ENCODE data around the gene CAMKK1. TPM values are rescaled to one million over a fixed set of nuclear protein-coding genes. Genes with fewer than 3 reads are reported as not detected.
A peak's percentile ranks its signal among the peaks of the same experiment; 100 is the strongest.
"Not testable (repeated sequence)": the region's sequence is repeated elsewhere in the genome, so short reads cannot be mapped to it uniquely, and the experiment has no call there.

Gene CAMKK1
- total RNA-seq, 2 experiments from 2014 or later: 3.4 to 4.0 TPM

DNA sequence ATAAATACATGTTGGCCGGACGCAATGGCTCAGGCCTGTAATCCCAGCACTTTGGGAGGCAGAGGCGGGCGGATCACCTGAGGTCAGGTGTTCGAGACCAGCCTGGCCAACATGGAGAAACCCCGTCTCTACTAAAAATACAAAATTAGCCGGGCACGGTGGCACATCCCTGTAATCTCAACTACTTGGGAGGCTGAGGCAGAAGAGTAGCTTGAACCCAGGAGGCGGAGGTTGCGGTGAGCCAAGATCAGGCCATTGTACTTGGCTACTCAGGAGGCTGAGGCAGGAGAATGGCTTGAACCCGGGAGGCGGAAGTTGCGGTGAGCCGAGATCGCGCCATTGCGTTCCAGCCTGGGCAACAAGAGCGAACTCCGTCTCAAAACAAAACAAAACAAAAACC, 48.3 kb downstream of the CAMKK1 start:
- Mint-ChIP-seq H3K36me3 (ENCODE audit: low read depth) (peaks cover 18% of the 10 kb centered on the region), H3K27ac (peak overlapping the region; percentile 93), H3K4me1 (peaks cover 28% of the 10 kb centered on the region), H3K4me3 (peak overlapping the region; percentile 96)
- CTCF ChIA-PET: interaction anchor here (1.1 to 5.0 kb wide), 13 partner anchors 10 to 299 kb away, joined by 3 to 64 read pairs (median 6); partner anchors contain the start of gene HASPIN
- DNase-seq, POLR2A ChIA-PET, H3K27me3 Mint-ChIP-seq, H3K9me3 Mint-ChIP-seq: not testable (repeated sequence)

DNA sequence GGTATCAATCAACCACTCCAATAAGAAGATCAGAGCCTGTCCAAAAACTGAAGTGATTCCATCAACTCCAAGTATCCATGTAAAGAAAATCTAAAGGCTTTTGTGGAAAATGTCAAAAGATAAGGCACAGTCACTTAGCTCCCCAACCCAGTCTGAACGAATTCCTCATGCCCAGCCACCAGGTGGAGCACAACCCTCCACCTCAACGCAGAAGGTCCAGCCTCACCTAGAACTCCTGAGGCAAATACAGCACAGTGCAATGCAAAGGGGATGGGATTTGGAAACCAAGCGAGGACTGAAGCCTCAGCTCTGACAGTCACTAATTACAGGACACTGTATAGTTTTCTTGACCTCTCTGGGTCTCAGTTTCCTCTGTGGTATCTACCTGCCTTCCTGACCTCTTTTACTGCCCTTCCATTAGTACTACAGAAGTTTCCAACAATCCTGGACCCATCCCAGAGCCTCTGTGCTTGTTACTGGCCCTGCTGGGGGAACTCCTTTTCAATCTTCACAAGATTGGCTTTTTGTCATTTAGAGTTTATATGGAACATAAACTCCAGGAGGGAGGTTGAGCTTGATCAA, 48.8 kb downstream of the CAMKK1 start:
- Mint-ChIP-seq H3K27me3 (peaks cover 4% of the 10 kb centered on the region), H3K27ac (no peak overlapping the region), H3K4me3 (peak overlapping the region; percentile 96), H3K9me3 (no peaks in the 10 kb centered on the region), H3K36me3 (ENCODE audit: low read depth) (peaks cover 20% of the 10 kb centered on the region), H3K4me1 (peaks cover 28% of the 10 kb centered on the region)
- ChIA-PET POLR2A (no interaction called here), CTCF (interaction anchor here (0.6 to 5.0 kb wide), 15 partner anchors 9 to 299 kb away, joined by 3 to 64 read pairs (median 3); partner anchors contain the start of genes CAMKK1 and HASPIN)
- peak; percentile 65 for DNase-seq

GRCh38 chr17:3838206-3838605, 54.6 kb downstream of the CAMKK1 start:
- Mint-ChIP-seq H3K27me3 (no peaks in the 10 kb centered on the region), H3K4me1 (peaks cover 3% of the 10 kb centered on the region), H3K36me3 (ENCODE audit: low read depth) (peaks cover 44% of the 10 kb centered on the region), H3K9me3 (no peaks in the 10 kb centered on the region), H3K27ac (no peak overlapping the region), H3K4me3 (no peak overlapping the region)
- DNase-seq: no peak
- ChIA-PET CTCF (interaction anchor here (1.0 to 2.4 kb wide), 5 partner anchors 8 to 101 kb away, joined by 3 to 12 read pairs (median 5); partner anchors contain the start of gene NCBP3), POLR2A (no interaction called here)

DNA sequence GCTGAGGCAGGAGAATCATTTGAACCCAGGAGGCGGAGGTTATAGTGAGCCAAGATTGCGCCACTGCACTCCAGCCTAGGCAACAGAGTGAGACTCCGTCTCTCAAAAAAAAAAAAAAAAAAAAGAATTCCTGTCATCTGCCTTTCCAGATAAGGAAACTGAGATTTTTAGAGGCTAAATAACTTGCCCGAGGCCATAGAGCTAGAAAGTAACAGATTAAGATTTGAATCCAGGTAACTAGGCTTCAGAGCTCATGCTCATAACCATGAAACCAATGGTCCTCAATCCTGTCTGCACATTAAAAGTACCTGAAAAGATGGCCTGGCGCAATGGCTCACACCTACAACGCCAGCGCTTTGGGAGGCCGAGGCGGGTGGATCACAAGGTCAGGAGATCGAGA, 56.3 kb downstream of the CAMKK1 start:
- no peak overlapping the region for H3K27ac Mint-ChIP-seq
- POLR2A ChIA-PET: no interaction called here
- H3K4me1 Mint-ChIP-seq: peaks cover 3% of the 10 kb centered on the region

DNA sequence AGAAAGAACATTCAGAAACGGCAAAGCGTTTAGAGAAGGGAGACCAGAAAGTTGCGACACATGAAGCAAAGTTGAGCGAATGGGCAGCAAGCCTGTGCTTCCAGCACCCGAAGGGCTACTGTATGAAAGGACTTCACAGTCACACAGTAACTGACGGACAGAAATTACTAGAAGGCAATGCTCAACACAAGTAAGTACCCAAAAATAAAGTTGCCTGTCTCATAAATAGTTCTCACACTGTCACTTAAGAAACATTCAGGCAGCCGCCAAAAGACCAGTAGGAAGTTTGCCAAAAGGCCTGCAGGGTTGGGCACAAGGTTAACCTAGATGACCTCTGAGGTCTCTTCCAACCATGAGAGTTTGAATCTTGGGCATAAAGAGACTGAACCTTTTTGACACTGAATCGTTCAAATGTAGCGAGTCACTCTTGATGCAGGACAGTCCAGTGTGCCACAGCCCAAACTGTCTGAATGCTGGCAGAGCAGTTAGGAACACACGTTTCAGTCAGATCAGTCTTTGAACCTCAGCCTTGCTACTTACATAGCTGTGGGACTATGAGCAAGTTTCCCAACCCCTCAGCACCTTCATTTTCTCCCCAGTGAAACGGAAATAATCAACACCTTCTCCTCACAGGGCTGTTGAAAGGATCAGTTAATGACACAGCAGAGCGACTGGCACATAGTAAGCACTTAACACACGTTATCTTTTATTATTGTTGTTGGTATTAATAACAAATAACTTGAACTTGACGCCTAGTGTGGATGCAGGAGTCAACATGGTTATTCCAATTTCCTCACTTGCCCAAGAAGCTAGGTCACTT, 57.2 kb downstream of the CAMKK1 start:
- DNase-seq: no peak
- Mint-ChIP-seq H3K27ac (no peak overlapping the region), H3K4me1 (peaks cover 2% of the 10 kb centered on the region), H3K27me3 (no peaks in the 10 kb centered on the region), H3K9me3 (no peaks in the 10 kb centered on the region), H3K4me3 (no peak overlapping the region), H3K36me3 (ENCODE audit: low read depth) (peaks cover 41% of the 10 kb centered on the region)
- CTCF ChIA-PET: interaction anchor here (1.2 to 2.1 kb wide), 3 partner anchors 11 to 157 kb away, joined by 3 to 7 read pairs (median 3); partner anchors contain the start of gene NCBP3
- POLR2A ChIA-PET: no interaction called here

More for the DNA sequence above, 56.3 kb downstream of the CAMKK1 start:
- Mint-ChIP-seq H3K27me3 (no peaks in the 10 kb centered on the region), H3K4me3 (no peak overlapping the region), H3K36me3 (ENCODE audit: low read depth) (peaks cover 46% of the 10 kb centered on the region), H3K9me3 (no peaks in the 10 kb centered on the region)
- DNase-seq: no peak
- CTCF ChIA-PET: interaction anchor here (0.6 to 2.1 kb wide), 5 partner anchors 9 to 180 kb away, joined by 3 to 7 read pairs (median 4); partner anchors contain the start of gene NCBP3

DNA sequence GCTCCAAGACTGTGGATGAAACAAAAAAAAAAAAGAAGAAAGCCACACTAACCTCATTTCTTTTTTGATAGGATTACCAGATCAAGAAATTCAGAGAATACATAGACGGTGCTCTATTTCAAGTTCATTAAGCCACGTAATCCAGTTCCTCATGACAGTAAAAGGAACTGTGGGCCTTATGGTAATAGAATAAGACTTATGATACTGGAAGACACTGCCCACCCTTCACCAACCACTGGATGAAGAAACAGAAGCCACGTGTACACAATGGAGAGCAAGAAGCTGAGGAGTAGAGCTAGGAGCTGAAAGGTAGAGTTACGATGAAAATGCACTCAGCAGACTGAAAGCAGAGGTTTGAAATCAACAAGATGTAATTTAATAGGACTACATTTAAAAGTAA, 58.0 kb downstream of the CAMKK1 start:
- peaks cover 38% of the 10 kb centered on the region for H3K36me3 Mint-ChIP-seq (ENCODE audit: low read depth)
- POLR2A ChIA-PET: interaction anchor here (0.7 kb wide), 1 partner anchor 85 kb away, joined by 5 read pairs; no protein-coding TSS in a partner anchor

GRCh38 chr17:3828852-3829232, 64.0 kb downstream of the CAMKK1 start:
- no peaks in the 10 kb centered on the region for H3K9me3 Mint-ChIP-seq
- ChIA-PET CTCF (interaction anchor here (2.0 to 6.3 kb wide), 4 partner anchors 16 to 105 kb away, joined by 6 to 82 read pairs (median 34); partner anchors contain the start of genes HASPIN and NCBP3), POLR2A (no interaction called here)
- DNase-seq: no peak
- peaks cover 5% of the 10 kb centered on the region for H3K4me1 Mint-ChIP-seq
- peaks cover 34% of the 10 kb centered on the region for H3K36me3 Mint-ChIP-seq (ENCODE audit: low read depth)
- no peak overlapping the region for H3K4me3 Mint-ChIP-seq
- H3K27me3 Mint-ChIP-seq: no peaks in the 10 kb centered on the region
- H3K27ac Mint-ChIP-seq: no peak overlapping the region

More for the DNA sequence above, 58.0 kb downstream of the CAMKK1 start:
- DNase-seq: no peak
- H3K27ac Mint-ChIP-seq: no peak overlapping the region
- no peaks in the 10 kb centered on the region for H3K9me3 Mint-ChIP-seq
- peaks cover 1% of the 10 kb centered on the region for H3K4me1 Mint-ChIP-seq
- no peak overlapping the region for H3K4me3 Mint-ChIP-seq
- H3K27me3 Mint-ChIP-seq: no peaks in the 10 kb centered on the region
- CTCF ChIA-PET: interaction anchor here (0.7 to 1.2 kb wide), 5 partner anchors 9 to 157 kb away, joined by 3 to 5 read pairs (median 3); partner anchors contain the start of gene NCBP3

GRCh38 chr17:3828151-3828851, 64.6 kb downstream of the CAMKK1 start:
- Mint-ChIP-seq H3K4me3 (no peak overlapping the region), H3K4me1 (peaks cover 5% of the 10 kb centered on the region), H3K36me3 (ENCODE audit: low read depth) (peaks cover 33% of the 10 kb centered on the region), H3K9me3 (no peaks in the 10 kb centered on the region), H3K27ac (no peak overlapping the region), H3K27me3 (no peaks in the 10 kb centered on the region)
- POLR2A ChIA-PET: no interaction called here
- no peak for DNase-seq
- CTCF ChIA-PET: interaction anchor here (0.6 to 6.3 kb wide), 9 partner anchors 17 to 105 kb away, joined by 3 to 82 read pairs (median 6); partner anchors contain the start of genes HASPIN and NCBP3

GRCh38 chr17:3827124-3827773, 65.6 kb downstream of the CAMKK1 start:
- Mint-ChIP-seq H3K4me1 (peaks cover 5% of the 10 kb centered on the region), H3K9me3 (no peaks in the 10 kb centered on the region), H3K27ac (no peak overlapping the region), H3K27me3 (no peaks in the 10 kb centered on the region), H3K4me3 (no peak overlapping the region), H3K36me3 (ENCODE audit: low read depth) (peaks cover 32% of the 10 kb centered on the region)
- DNase-seq: peak; percentile 81
- ChIA-PET POLR2A (no interaction called here), CTCF (interaction anchor here (0.5 to 6.3 kb wide), 16 partner anchors 9 to 146 kb away, joined by 3 to 82 read pairs (median 4); partner anchors contain the start of genes HASPIN and NCBP3)

GRCh38 chr17:3826191-3826590, 66.7 kb downstream of the CAMKK1 start:
- Mint-ChIP-seq H3K9me3 (no peaks in the 10 kb centered on the region), H3K4me3 (no peak overlapping the region), H3K36me3 (ENCODE audit: low read depth) (peaks cover 38% of the 10 kb centered on the region), H3K27ac (no peak overlapping the region), H3K4me1 (peaks cover 5% of the 10 kb centered on the region), H3K27me3 (no peaks in the 10 kb centered on the region)
- POLR2A ChIA-PET: no interaction called here
- CTCF ChIA-PET: interaction anchor here (0.6 to 6.3 kb wide), 6 partner anchors 12 to 144 kb away, joined by 3 to 82 read pairs (median 12); partner anchors contain the start of gene NCBP3
- DNase-seq: no peak

GRCh38 chr17:3821101-3821500, 71.8 kb downstream of the CAMKK1 start:
- no peak for DNase-seq
- Mint-ChIP-seq H3K27me3 (no peaks in the 10 kb centered on the region), H3K4me1 (peaks cover 2% of the 10 kb centered on the region), H3K36me3 (ENCODE audit: low read depth) (peaks cover 42% of the 10 kb centered on the region), H3K9me3 (no peaks in the 10 kb centered on the region), H3K27ac (no peak overlapping the region), H3K4me3 (no peak overlapping the region)
- ChIA-PET CTCF (interaction anchor here (0.6 to 0.9 kb wide), 5 partner anchors 25 to 255 kb away, joined by 3 to 5 read pairs (median 3); no protein-coding TSS in a partner anchor), POLR2A (no interaction called here)

DNA sequence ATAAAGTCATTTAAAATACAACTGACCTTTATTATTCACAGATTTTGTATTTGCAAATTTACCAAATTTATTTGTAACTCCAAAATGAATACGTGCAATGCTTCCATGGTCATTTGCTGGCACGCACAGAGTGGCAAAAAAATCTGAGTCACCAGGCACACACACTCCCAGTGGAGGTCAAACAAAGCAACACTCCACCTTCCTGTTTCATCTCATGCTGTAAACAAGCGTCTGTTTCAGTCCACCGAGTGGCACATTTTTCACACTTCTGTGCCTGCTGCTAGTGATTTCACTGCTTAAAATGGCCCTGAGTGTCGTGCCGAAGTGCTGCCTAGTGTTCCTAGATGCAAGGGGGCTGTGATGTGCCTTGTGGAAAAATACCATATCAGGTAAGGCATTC, 74.1 kb downstream of the CAMKK1 start:
- Mint-ChIP-seq H3K9me3 (no peaks in the 10 kb centered on the region), H3K36me3 (ENCODE audit: low read depth) (peaks cover 45% of the 10 kb centered on the region), H3K4me3 (no peak overlapping the region), H3K27ac (no peak overlapping the region), H3K27me3 (no peaks in the 10 kb centered on the region), H3K4me1 (no peaks in the 10 kb centered on the region)
- CTCF ChIA-PET: interaction anchor here (2.6 kb wide), 1 partner anchor 81 kb away, joined by 18 read pairs; no protein-coding TSS in a partner anchor
- no peak for DNase-seq
- POLR2A ChIA-PET: no interaction called here
